Activated CD4-positive, alpha-beta T cell treated with anti-CD3 and anti-CD28 coated beads, Interleukin-2, amount 50 U/mL, for 24 hours (primary cell): ENCODE data around the gene RBL2.
"Not testable (repeated sequence)": the region's sequence is repeated elsewhere in the genome, so short reads cannot be mapped to it uniquely, and the experiment has no call there.

Experiments used
- DNase-seq, 2 donors: peaks; one replicate each; pipeline ENCODE4 v3.0.0-alpha.2; 2020; ENCODE audit warnings: low read depth in 1 of 2, low spot score in 1 of 2

The RBL2 gene

DNA sequence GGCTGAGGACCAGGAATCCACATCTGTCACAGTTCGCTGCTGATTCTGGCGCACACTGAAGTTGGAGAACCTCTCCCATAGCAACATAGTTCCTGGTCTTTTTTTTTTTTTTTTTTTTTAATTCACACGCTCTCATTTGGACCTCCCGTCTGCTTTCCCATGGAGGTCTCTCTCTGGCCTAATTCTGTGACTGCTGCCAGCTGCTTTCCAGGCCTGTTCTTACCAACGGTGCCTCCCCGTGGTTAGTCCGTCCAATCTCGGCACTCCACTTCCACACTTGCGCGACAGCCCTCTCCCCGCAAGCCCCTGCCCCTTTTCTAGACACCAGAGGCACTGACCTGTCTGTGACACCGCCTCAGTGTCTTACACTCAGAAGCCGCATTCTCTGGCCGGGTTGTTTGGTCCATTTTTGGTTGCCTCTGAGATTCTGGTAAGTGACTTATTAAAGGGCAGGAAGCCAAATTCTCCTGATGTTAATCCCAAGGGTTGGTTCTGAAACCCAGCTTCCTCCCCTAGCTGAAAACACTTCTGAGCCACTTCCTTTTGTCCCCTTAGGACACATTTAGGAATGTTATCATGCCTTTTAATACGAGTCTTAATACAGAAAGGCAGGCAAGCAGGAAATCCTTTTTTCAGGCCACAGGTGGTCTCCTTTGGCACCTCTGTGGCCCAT lies 69.9 kb downstream of the RBL2 start:
- no peak for DNase-seq

DNA sequence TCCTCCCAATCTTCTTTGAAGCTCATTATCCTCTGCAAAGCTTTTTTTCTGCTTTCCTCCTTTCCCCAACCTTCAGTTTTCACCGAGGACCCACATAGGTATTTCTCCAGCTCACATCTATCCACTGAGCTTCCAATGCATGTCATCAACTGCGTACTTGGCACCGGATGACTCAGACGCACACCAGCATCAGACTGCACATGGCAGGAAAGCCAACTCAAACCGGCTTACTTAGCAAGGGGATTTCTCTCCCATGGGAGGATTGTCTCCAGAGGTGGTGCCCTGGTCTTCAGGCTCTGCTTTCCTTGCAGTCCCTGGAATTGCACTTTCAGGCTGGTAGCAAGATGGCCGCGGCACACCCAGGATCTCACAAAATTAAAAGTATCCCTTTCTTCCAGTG lies 70.4 kb downstream of the RBL2 start:
- no peak for DNase-seq

GRCh38 chr16:53506254-53506653 lies 72.0 kb downstream of the RBL2 start:
- no peak for DNase-seq

GRCh38 chr16:53507464-53508179 lies 73.4 kb downstream of the RBL2 start:
- no peak for DNase-seq

DNA sequence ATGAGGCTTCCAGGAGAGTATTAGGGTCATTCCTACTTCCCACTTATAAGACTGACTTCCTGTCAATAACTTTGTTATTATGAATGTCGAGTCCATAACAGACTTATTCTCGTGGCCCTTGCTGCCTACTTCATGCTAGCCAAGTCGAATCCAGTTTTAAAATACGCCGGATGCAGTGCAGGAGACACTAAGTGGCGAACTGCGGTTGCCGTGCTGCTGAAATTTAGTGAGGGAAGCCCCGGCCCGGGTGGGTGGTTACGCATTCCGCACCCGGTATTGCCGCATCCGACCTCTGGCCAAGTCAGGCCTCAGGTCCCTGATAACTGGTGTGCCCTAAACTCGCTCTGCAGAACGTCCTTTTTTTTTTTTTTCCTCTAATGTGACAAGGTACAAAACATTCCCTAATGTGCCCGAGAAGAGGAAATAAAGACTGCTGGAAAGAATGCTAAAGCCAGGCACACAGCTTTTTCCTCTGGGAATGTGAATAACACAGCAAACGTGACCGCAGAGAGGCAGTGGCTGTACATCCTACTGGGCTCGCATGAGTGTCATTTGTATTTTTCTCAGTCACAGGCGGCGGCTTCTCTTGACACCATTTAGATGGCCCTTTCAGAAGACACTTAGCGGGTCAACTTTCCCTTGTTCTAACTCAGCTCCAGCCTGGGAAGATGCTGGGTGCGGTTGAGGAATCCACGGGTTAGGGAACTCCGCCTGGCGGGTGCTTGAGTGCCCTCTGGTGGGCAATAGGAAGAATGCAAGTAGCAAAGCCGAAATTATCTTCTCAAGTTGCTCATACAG lies 75.8 kb downstream of the RBL2 start:
- peak; percentile 24 to 35 for DNase-seq

GRCh38 chr16:53510704-53511070 lies 76.4 kb downstream of the RBL2 start:
- DNase-seq = no peak

DNA sequence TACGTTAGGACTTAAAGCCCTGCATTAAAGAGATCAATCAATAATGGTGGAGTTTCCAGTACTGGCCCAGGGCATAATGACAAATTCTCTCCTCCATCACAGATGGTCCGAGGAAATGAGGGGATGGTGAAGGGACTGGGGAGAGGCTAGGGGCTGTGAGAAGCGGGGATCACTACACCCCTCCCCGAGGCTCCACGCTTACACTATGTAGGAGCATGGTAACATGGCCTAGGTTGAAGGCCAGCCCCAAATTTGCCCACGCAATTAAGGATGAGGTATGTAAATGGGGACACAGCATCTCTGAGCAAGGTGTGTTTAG lies 76.8 kb downstream of the RBL2 start:
- DNase-seq = no peak

GRCh38 chr16:53511403-53512280 lies 77.4 kb downstream of the RBL2 start:
- no peak for DNase-seq

GRCh38 chr16:53512795-53513194 lies 78.5 kb downstream of the RBL2 start:
- DNase-seq = not testable (repeated sequence)

DNA sequence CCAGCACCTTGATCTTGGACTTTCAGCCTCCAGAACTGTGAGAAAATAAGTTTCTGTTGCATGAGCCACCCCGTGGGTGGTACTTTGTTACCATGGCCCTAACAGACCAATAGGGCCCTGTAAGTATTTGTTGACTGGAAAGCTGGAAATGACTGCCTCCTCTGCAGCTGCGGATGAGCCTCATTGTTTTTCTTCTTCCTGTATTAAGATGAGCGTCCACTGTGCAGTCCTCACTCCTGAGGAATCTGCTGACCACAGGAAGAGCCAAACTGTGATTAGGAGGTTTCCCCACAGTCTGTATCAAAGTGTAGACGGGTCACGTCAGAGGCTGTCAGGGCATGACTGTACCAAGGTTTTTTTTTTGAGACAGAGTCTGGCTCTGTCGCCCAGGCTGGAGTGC lies 81.0 kb downstream of the RBL2 start:
- DNase-seq = no peak

- DNase-seq = no peak
These were observed 81.5 kb downstream of the RBL2 start for GRCh38 chr16:53515811-53516210.

DNA sequence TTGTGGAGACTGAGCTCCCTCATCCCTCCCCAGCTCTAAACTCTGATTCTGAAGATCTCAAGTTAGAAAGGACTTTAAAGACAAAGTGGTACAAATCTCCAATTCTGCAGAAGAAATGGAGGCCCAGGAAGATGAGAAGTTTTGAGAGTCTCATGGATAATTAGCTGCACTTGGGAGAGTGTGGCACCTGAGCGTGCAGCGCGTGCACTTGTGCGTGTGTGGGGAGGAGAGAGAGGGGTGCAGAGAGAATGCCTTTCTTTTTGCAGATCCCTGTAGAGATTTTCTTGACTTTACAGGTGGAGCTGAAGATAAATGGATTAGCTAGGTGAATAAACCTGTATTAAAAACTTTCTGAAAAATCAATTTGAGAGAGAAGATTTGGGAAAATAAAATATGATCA lies 83.6 kb downstream of the RBL2 start:
- DNase-seq = no peak

GRCh38 chr16:53518550-53519416 lies 84.5 kb downstream of the RBL2 start:
- peak in 1 of 2 donors; percentile 62 for DNase-seq

DNA sequence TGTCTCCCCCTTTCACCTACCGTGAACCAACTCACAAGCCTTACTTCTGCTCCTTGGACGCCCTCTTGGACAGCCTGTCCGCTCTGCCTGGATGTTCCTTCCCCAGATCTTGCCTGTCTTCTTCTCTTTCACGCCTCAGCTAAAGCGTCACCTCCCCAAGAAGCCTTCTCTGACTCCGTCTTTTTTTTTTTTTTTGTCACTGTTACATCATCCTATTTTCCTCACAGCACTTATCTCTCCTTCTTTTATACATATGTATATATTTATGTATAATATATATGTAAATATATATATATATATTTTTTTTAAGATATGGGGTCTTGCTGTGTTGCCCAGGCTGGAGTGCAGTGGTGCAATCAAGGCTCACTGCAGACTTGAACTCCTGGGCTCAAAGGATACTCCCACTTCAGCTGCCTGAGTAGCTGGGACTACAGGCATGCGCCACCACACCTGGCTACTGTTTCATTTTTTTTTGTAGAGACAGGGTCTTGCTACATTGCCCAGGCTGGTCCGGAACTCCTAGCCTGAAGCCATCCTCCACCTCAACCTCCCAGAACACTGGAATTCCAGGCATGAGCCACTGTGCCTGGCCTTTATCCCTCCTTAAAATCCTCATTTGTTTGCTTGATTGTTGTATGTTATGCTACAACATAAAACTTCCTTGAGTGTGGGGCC lies 85.3 kb downstream of the RBL2 start:
- DNase-seq = no peak

DNA sequence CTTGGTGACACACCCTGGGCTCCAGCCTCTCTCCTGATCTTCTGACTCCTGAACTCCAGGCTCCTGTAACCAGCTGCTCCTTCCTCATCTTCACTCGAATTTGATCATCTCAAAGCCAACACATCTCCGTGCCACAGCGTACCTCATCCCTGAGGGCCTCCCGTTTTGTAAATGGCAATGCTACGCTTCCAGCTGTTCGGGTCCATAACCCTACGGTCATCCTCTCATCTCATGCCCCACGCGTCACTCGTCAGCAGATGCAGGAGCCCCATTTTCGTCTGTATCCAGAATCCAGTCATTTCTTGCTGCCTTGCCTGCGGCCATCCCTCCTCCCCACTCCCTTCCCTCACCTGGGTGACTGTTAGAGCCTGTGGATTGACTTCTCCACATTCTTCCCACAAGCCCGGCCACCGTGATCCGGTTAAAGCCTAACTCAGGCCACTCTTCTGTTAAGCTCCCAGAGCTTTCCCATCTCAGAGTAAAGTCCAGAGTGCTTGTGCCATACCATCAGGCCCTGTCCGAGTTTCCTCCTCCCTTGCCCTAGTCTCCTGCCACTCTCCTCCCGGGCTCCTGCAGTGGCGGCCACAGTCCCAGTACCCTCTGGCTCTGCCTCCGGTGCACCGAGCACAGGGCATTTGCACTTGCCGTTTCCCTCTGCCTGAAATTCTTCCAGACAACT lies 89.0 kb downstream of the RBL2 start:
- no peak for DNase-seq

- no peak for DNase-seq
These were observed 89.8 kb downstream of the RBL2 start for GRCh38 chr16:53523971-53524548.

DNA sequence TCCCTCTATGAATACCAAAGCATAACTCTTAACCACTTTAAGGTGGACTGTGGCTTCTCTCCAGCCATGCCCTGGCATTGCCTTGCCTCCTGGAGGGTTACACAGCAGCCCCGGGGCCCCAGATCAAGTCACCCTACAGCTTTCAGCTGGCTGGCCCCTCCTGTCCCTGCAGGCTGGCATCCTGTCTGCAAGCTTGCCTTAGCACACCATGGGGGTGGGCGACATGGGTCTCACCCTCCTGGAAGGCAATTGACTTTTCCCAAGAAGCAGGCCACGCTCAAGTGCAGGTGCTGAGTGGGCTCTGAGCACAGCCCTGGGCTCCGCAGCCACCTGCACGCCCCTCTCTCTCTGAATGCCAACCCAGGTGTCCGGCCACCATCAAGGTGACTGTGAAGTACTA lies 94.5 kb downstream of the RBL2 start:
- no peak for DNase-seq

GRCh38 chr16:53529513-53529912 lies 95.2 kb downstream of the RBL2 start:
- DNase-seq = no peak

DNA sequence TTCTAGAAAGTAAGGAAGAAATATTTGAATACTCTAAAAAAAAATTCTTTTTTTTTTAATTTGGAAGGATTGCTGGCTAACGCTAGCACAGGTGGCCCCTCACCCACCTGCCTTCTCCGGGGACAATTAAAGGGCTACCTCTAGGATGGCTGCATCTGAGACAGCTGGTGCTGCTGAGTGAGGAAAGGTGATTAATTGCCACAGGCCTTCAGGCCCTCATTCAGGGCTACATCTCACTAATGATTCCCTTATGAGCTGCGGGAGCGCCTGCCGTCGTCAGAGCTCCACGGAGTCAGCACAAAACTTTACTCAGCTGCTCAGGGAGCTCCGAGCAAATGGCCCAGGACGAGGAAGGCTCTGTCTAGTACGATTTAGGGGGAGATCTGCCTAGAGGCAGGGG lies 95.8 kb downstream of the RBL2 start:
- DNase-seq = no peak
